ENCODE measurements around the gene ROBO4.

ROBO4 gene

GRCh38 chr11:124872741-124873140, 24.9 kb downstream of the ROBO4 start:
- no peak for DNase-seq (ENCODE audit: low spot score)

- DNase-seq (ENCODE audit: low spot score) = no peak
Measured at GRCh38 chr11:124872280-124872679, 25.4 kb downstream of the ROBO4 start.

GRCh38 chr11:124870430-124870829, 27.2 kb downstream of the ROBO4 start:
- DNase-seq (ENCODE audit: low spot score) = no peak

GRCh38 chr11:124869856-124870387, 27.7 kb downstream of the ROBO4 start:
- no peak for DNase-seq (ENCODE audit: low spot score)

- DNase-seq (ENCODE audit: low spot score) = no peak
Measured at GRCh38 chr11:124869331-124869730, 28.3 kb downstream of the ROBO4 start.

GRCh38 chr11:124868331-124869274, 29.1 kb downstream of the ROBO4 start:
- no peak for DNase-seq (ENCODE audit: low spot score)

- peak; percentile 87 for DNase-seq (ENCODE audit: low spot score)
Measured at GRCh38 chr11:124867700-124868099, 30.0 kb downstream of the ROBO4 start.

- peak; percentile 84 for DNase-seq (ENCODE audit: low spot score)
Measured at GRCh38 chr11:124865902-124866851, 31.5 kb downstream of the ROBO4 start.

- DNase-seq (ENCODE audit: low spot score) = no peak
Measured at GRCh38 chr11:124865181-124865901, 32.3 kb downstream of the ROBO4 start, which contains the start of gene ROBO3. ROBO3 (plus strand) TSS chr11:124865432; CDS start chr11:124865578, 146 bp downstream.

GRCh38 chr11:124864892-124865180, 32.8 kb downstream of the ROBO4 start:
- no peak for DNase-seq (ENCODE audit: low spot score)

GRCh38 chr11:124864176-124864891, 33.3 kb downstream of the ROBO4 start:
- no peak for DNase-seq (ENCODE audit: low spot score)

- DNase-seq (ENCODE audit: low spot score) = no peak
Measured at GRCh38 chr11:124863826-124864165, 33.9 kb downstream of the ROBO4 start.

GRCh38 chr11:124863137-124863825, 34.4 kb downstream of the ROBO4 start:
- DNase-seq (ENCODE audit: low spot score) = no peak

- no peak for DNase-seq (ENCODE audit: low spot score)
Measured at GRCh38 chr11:124861670-124862069, 36.0 kb downstream of the ROBO4 start.

GRCh38 chr11:124859171-124859570, 38.5 kb downstream of the ROBO4 start:
- DNase-seq (ENCODE audit: low spot score) = no peak

GRCh38 chr11:124846070-124846673, 51.5 kb downstream of the ROBO4 start:
- DNase-seq (ENCODE audit: low spot score) = no peak

GRCh38 chr11:124844664-124845079, 53.0 kb downstream of the ROBO4 start:
- no peak for DNase-seq (ENCODE audit: low spot score)

- DNase-seq (ENCODE audit: low spot score) = no peak
Measured at GRCh38 chr11:124843616-124843910, 54.1 kb downstream of the ROBO4 start.

GRCh38 chr11:124842305-124842704, 55.4 kb downstream of the ROBO4 start:
- no peak for DNase-seq (ENCODE audit: low spot score)

- no peak for DNase-seq (ENCODE audit: low spot score)
Measured at GRCh38 chr11:124841840-124842239, 55.8 kb downstream of the ROBO4 start.

Measured in HuH-7 (cell line).